Measurements from ENCODE around the gene FAM53A. TPM values are rescaled to one million over a fixed set of nuclear protein-coding genes. Genes with fewer than 3 reads are reported as not detected.

The FAM53A gene
- total and polyA plus RNA-seq, 10 of the 15 experiments (the other 5 are each of a cell fraction or from before 2014, with no cell fraction given): 0.02 to 0.87 (median 0.38) TPM; not detected in 2

- no peak for TF ChIP-seq ASH2L (IDR thresholded peaks at IDR 0.05; ENCODE audit: borderline replicate concordance, low read depth)
- no peak for TF ChIP-seq SMC3 (IDR thresholded peaks at IDR 0.05; ENCODE audit: borderline replicate concordance, low read length)
- TF ChIP-seq FOS (IDR thresholded peaks at IDR 0.05; ENCODE audit: borderline replicate concordance, extremely low read depth, insufficient read length): no peak
- no peak for TF ChIP-seq ZNF592 (IDR thresholded peaks at IDR 0.05)
- TF ChIP-seq, protein P1, sequence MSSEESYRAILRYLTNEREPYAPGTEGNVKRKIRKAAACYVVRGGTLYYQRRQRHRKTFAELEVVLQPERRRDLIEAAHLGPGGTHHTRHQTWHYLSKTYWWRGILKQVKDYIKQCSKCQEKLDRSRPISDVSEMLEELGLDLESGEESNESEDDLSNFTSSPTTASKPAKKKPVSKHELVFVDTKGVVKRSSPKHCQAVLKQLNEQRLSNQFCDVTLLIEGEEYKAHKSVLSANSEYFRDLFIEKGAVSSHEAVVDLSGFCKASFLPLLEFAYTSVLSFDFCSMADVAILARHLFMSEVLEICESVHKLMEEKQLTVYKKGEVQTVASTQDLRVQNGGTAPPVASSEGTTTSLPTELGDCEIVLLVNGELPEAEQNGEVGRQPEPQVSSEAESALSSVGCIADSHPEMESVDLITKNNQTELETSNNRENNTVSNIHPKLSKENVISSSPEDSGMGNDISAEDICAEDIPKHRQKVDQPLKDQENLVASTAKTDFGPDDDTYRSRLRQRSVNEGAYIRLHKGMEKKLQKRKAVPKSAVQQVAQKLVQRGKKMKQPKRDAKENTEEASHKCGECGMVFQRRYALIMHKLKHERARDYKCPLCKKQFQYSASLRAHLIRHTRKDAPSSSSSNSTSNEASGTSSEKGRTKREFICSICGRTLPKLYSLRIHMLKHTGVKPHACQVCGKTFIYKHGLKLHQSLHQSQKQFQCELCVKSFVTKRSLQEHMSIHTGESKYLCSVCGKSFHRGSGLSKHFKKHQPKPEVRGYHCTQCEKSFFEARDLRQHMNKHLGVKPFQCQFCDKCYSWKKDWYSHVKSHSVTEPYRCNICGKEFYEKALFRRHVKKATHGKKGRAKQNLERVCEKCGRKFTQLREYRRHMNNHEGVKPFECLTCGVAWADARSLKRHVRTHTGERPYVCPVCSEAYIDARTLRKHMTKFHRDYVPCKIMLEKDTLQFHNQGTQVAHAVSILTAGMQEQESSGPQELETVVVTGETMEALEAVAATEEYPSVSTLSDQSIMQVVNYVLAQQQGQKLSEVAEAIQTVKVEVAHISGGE (CRISPR knock-in tag; IDR thresholded peaks at IDR 0.05): no peak
- no peak for TF ChIP-seq YBX1 (IDR thresholded peaks at IDR 0.05)
- TF ChIP-seq PAX5 (IDR thresholded peaks at IDR 0.05; ENCODE audit: borderline replicate concordance, low read depth, low read length): peak; percentile 29; the same call in 1 of the 2 replicates
- no peak for TF ChIP-seq ZBED1 (IDR thresholded peaks at IDR 0.05; ENCODE audit: borderline replicate concordance)
- no peak for TF ChIP-seq CHD4 (IDR thresholded peaks at IDR 0.05)
- TF ChIP-seq GATAD2B (conservative IDR thresholded peaks at IDR 0.05; ENCODE audit: low read depth): no peak; the same call in 1 of the 2 replicates
- TF ChIP-seq PAX8 (IDR thresholded peaks at IDR 0.05): no peak
- TF ChIP-seq, protein P2, sequence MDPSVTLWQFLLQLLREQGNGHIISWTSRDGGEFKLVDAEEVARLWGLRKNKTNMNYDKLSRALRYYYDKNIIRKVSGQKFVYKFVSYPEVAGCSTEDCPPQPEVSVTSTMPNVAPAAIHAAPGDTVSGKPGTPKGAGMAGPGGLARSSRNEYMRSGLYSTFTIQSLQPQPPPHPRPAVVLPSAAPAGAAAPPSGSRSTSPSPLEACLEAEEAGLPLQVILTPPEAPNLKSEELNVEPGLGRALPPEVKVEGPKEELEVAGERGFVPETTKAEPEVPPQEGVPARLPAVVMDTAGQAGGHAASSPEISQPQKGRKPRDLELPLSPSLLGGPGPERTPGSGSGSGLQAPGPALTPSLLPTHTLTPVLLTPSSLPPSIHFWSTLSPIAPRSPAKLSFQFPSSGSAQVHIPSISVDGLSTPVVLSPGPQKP (IDR thresholded peaks at IDR 0.05; ENCODE audit: low read depth, low read length): no peak
- no peak for TF ChIP-seq WRNIP1 (IDR thresholded peaks at IDR 0.05; ENCODE audit: borderline replicate concordance, low read depth, low read length)
- TF ChIP-seq REST (IDR thresholded peaks at IDR 0.05; ENCODE audit: low read depth, low read length): no peak
- no peak for TF ChIP-seq MYB (IDR thresholded peaks at IDR 0.05; ENCODE audit: borderline replicate concordance, low read depth, low read length)
Observed at GRCh38 chr4:1723131-1723801, 39.2 kb upstream of the FAM53A start (continued).

Measured in GM12878 (cell line).